Endothelial cell of hepatic sinusoid (primary cell): ENCODE results near the gene OTUD1.
"Not testable (repeated sequence)": the region's sequence is repeated elsewhere in the genome, so short reads cannot be mapped to it uniquely, and the experiment has no call there.

Source experiments
- in situ Hi-C: cut with HindIII; loops from 2 replicates; pipeline ENCODE4 v1.10.0; 2017; ENCODE audit warnings: low sequenced_read_pairs

Gene OTUD1

GRCh38 chr10:23438547-23439451, at the start of gene OTUD1:
OTUD1 (plus strand) TSS chr10:23439075; CDS start chr10:23439458, 383 bp downstream.
- in situ Hi-C loops: no loop called here

- in situ Hi-C loops: not testable (repeated sequence)
Measured at GRCh38 chr10:23390408-23390807, 48.5 kb upstream of the OTUD1 start.

- in situ Hi-C loops: no loop called here
Measured at GRCh38 chr10:23390809-23391208, 48.1 kb upstream of the OTUD1 start.

GRCh38 chr10:23391821-23392220, 47.1 kb upstream of the OTUD1 start:
- in situ Hi-C loops: no loop called here

- in situ Hi-C loops: no loop called here
Measured at GRCh38 chr10:23395017-23395416, 43.9 kb upstream of the OTUD1 start.

GRCh38 chr10:23396695-23397094, 42.2 kb upstream of the OTUD1 start:
- in situ Hi-C loops: no loop called here

GRCh38 chr10:23399701-23400144, 39.2 kb upstream of the OTUD1 start:
- in situ Hi-C loops: no loop called here

GRCh38 chr10:23402856-23403255, 36.0 kb upstream of the OTUD1 start:
- in situ Hi-C loops: no loop called here

GRCh38 chr10:23403278-23403677, 35.6 kb upstream of the OTUD1 start:
- in situ Hi-C loops: no loop called here

- in situ Hi-C loops: no loop called here
Measured at GRCh38 chr10:23403719-23404118, 35.2 kb upstream of the OTUD1 start.

GRCh38 chr10:23404461-23404980, 34.4 kb upstream of the OTUD1 start:
- in situ Hi-C loops: no loop called here

- in situ Hi-C loops: no loop called here
Measured at GRCh38 chr10:23405540-23405939, 33.3 kb upstream of the OTUD1 start.

GRCh38 chr10:23406409-23406808, 32.5 kb upstream of the OTUD1 start:
- in situ Hi-C loops: no loop called here

GRCh38 chr10:23408330-23408976, 30.4 kb upstream of the OTUD1 start:
- in situ Hi-C loops: no loop called here

- in situ Hi-C loops: no loop called here
Measured at GRCh38 chr10:23412223-23412622, 26.7 kb upstream of the OTUD1 start.

- in situ Hi-C loops: no loop called here
Measured at GRCh38 chr10:23413629-23414089, 25.2 kb upstream of the OTUD1 start.

- in situ Hi-C loops: no loop called here
Measured at GRCh38 chr10:23414658-23415057, 24.2 kb upstream of the OTUD1 start.

- in situ Hi-C loops: no loop called here
Measured at GRCh38 chr10:23417254-23417653, 21.6 kb upstream of the OTUD1 start.

- in situ Hi-C loops: no loop called here
Measured at GRCh38 chr10:23418051-23418681, 20.7 kb upstream of the OTUD1 start.

- in situ Hi-C loops: no loop called here
Measured at GRCh38 chr10:23419201-23419600, 19.7 kb upstream of the OTUD1 start.

- in situ Hi-C loops: no loop called here
Measured at GRCh38 chr10:23419655-23420329, 19.1 kb upstream of the OTUD1 start.
